Erythroblast (primary cell): Measurements from ENCODE around the gene SLC45A2.

Experiments
- GATA1 ChIP-seq: IDR thresholded peaks from 2 replicates; pipeline ENCODE4 v1.6.1; 2011; ENCODE audit warnings: low read depth, mild to moderate bottlenecking, control low read depth, low read length, moderate library complexity
- POLR2A ChIP-seq: IDR thresholded peaks from 2 replicates; pipeline ENCODE4 v1.6.1; 2011; ENCODE audit warnings: mild to moderate bottlenecking, low read length

DNA sequence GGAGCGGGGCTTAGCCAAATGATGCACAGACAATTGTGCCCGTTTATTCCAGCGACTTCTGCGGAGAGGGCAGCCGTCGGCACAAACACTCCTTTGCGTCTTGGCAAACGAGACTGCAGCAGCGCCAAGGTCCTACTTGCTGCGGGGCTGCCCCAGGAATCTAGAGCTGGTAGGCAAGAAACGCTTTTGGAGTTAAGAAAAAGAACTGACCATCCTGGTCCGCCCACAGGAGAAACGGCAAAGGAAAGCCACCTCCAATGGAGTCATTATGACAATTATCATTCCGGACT, 46.0 kb downstream of the SLC45A2 start:
- TF ChIP-seq GATA1: no peak
- no peak for TF ChIP-seq POLR2A
